GM18867 (cell line): Measurements from ENCODE around the gene RPL35A.

ENCODE experiments used
- ATAC-seq: cut with Tn5 transposase; IDR thresholded peaks from one replicate; pipeline ENCODE4 v1.9.1; 2021; ENCODE audit warnings: mild to moderate bottlenecking, moderate library complexity; ENCODE audit not compliant: unreplicated experiment

The RPL35A gene

DNA sequence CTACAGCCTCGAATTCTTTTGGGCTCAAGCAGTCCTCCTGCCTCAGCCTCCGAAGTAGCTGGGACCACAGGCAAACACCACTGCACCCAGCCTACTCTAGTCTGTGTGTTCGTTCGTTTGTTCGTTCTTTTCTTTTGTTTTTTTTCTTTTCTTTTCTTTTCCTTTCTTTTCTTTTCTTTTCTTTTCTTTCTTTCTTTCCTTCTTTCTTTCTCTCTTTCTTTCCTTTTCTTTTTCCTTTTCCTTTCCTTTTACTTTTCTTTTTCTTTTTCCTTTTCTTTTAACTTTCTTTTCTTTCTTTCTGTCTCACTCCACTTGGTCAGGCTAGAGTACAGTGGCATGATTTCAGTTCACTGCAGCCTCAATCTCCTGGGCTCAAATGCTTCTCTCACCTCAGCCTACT, 46.9 kb downstream of the RPL35A start:
- no peak for ATAC-seq

DNA sequence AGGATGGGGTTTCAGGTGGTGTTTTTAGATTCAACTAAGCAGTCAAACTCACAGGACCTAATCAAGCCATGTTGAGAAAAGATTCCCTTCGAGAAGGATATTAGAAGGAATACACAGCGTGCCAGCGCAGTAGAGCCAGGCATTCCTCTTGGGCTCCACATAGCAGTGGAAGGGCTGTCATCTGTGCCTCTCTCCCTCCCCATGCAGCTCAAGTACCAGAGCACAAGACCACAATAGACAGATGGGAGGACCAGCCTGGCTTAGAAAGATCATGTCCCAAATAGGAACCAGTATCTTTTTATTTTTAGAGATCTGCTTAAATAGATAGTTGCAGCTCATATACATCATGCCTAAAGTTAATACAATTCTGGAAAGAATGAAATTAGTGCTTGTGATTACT, 47.9 kb downstream of the RPL35A start:
- no peak for ATAC-seq
